Measurements from ENCODE around the gene HK1. TPM values are rescaled to one million over a fixed set of nuclear protein-coding genes. Genes with fewer than 3 reads are reported as not detected.

The HK1 gene
- total and polyA plus RNA-seq, 2 of the 13 experiments (the other 11 are each of a cell fraction or from before 2014, with no cell fraction given): 0.29 to 1.5 TPM

DNA sequence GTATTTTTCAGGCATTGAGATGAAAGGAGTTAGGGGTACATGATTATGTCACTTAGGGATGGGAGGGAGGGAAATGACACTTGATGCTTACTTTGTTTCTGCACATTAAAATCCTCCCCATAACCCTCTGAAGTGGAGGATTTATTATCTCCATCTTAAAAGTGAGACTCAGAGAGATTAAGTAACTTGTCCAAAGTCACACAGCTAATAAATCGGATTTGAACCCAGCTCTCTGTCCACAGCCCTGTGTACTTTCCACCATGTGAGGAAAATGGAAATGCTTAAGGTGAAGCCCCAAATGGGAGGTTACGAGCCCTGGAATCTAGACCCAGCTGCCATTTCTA is 58.6 kb downstream of the HK1 start (continued):
- no peak for TF ChIP-seq ZNF589 (CRISPR knock-in tag; conservative IDR thresholded peaks at IDR 0.05)
- no peak for TF ChIP-seq FOXO1 (CRISPR knock-in tag; IDR thresholded peaks at IDR 0.05)
- no peak for TF ChIP-seq ZNF362 (CRISPR knock-in tag; IDR thresholded peaks at IDR 0.05; ENCODE audit: borderline replicate concordance)

DNA sequence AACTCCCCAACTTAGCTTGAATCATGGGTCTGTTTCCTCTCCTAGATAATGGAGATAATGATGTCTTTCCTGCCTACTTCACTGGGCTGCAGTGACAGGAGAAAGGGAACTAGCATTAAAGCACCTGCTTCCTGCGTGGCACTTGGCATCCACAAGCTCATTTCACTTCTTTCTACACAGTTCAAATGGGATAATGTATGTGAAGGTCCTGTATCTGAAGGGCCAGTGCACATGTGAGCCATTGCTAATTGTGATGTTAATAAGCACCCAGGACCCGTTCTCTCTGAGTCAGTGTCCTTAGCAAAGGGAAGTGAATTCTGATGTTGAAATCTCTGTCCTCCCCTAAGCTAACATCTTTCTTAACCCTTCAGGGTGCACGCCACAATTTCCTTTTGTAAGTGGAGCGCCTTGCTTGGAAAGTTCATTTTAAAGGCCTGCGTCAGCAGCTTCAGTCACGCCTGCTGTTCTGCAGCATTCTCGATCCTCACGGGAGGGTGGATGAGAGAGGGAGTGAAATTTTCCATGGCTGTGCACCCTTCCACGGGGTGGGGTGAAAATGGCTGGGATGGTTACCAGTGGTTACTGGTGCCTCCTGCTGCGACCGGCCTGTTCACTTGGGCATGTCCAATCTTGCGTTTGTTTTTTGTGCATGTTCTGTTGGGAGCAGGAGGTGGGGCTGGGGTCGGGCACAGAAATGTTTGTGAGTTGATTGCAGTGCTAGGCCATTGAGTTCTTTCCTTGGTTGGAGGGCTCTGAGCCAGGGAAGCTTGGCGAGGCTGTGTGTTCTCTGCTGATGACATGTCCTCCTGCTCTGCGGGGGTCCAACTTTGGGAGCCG is 59.2 kb downstream of the HK1 start:
- no TSS peak for BruUV-seq (replicated peaks)
- Histone ChIP-seq H3K4me3 (replicated peaks in 1 of 3; ENCODE audit: insufficient read depth in 1 of 3, low read depth in 2 of 3, low read length in 3 of 3) (no peak overlapping the region), H3K4me1 (ENCODE audit: insufficient read depth, low read length) (0 out of 2 replicates have a peak, but pooled peaks cover 6% of the 10 kb centered on the region), H4K20me1 (ENCODE audit: insufficient read depth, low read length) (no peaks in the 10 kb centered on the region), H3K27me3 (ENCODE audit: control insufficient read depth in 1 of 2, insufficient read depth in 2 of 2, low read length in 2 of 2) (peaks cover 1 to 27% of the 10 kb centered on the region in 2 experiments; a peak in 4 of 5 replicates), H2AFZ (ENCODE audit: low read length) (no peak overlapping the region), H3K27ac (ENCODE audit: extremely low read length, insufficient read depth, low read length) (no peak overlapping the region), H3K36me3 (replicated peaks in 1 of 2; ENCODE audit: control insufficient read depth in 1 of 2, insufficient read depth in 2 of 2, low read length in 2 of 2) (no peaks in the 10 kb centered on the region), H3K9me3 (ENCODE audit: low read length) (no peaks in the 10 kb centered on the region), H3K4me2 (ENCODE audit: low read depth, low read length) (no peak overlapping the region), H3K9ac (ENCODE audit: insufficient read depth, low read depth, low read length) (no peak overlapping the region), H3K79me2 (ENCODE audit: insufficient read depth, low read length) (no peaks in the 10 kb centered on the region)
- intact Hi-C loops (cut with micrococcal nuclease; ENCODE audit: unreplicated experiment) (no loop called here), in situ Hi-C loops (cut with HindIII; ENCODE audit: extremely low pct_ligation_motif_present, low pct_unique_long_range_greater_than_20kb) (no loop called here)
- ATAC-seq (no peak), DNase-seq (ENCODE audit: low spot score) (no peak), FAIRE-seq (no peak)
- TF ChIP-seq RXRA (CRISPR knock-in tag; IDR thresholded peaks at IDR 0.05) (no peak), ZNF652 (CRISPR knock-in tag; IDR thresholded peaks at IDR 0.05; ENCODE audit: borderline replicate concordance, low read depth) (peak; percentile 65)
- POLR2A ChIA-PET: no interaction called here
- CTCF ChIA-PET (ENCODE audit: low intra/inter-chr PET ratio, low total read pairs): no interaction called here
- 12% methylated on average over 13 of the region's 16 CpGs for WGBS (ENCODE audit: low lambda C conversion rate)

DNA sequence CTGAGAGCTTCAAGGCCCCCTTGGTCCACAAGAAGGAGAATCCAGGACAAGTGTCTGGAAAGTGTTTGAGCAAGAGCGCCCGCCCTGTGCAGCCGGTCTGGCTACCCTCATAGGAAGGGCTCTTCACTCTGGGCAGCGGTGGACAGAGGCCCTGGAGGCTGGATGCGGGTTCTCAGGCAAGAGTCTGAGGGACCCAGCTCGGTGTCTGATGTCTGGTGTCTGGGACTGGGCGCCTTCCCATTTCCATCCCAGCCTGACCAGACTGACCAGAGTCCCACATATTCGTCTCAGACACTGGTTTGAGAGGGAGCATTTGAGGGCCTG is 59.8 kb downstream of the HK1 start:
- no TSS peak for BruUV-seq (replicated peaks)
- H3K4me2 ChIP-seq (ENCODE audit: low read depth, low read length): no peak overlapping the region
- ChIA-PET CTCF (ENCODE audit: low intra/inter-chr PET ratio, low total read pairs) (no interaction called here), POLR2A (no interaction called here)
- H3K4me1 ChIP-seq (ENCODE audit: insufficient read depth, low read length): 0 out of 2 replicates have a peak, but pooled peaks cover 6% of the 10 kb centered on the region
- H3K4me3 ChIP-seq (replicated peaks in 1 of 3; ENCODE audit: insufficient read depth in 1 of 3, low read depth in 2 of 3, low read length in 3 of 3): no peak overlapping the region
- FAIRE-seq (no peak), ATAC-seq (no peak), DNase-seq (ENCODE audit: low spot score) (no peak)
- no peak overlapping the region for H3K9ac ChIP-seq (ENCODE audit: insufficient read depth, low read depth, low read length)
- in situ Hi-C loops (cut with HindIII; ENCODE audit: extremely low pct_ligation_motif_present, low pct_unique_long_range_greater_than_20kb) (no loop called here), intact Hi-C loops (cut with micrococcal nuclease; ENCODE audit: unreplicated experiment) (no loop called here)
- no peak overlapping the region for H3K27ac ChIP-seq (ENCODE audit: extremely low read length, insufficient read depth, low read length)
- no peaks in the 10 kb centered on the region for H4K20me1 ChIP-seq (ENCODE audit: insufficient read depth, low read length)
- H3K27me3 ChIP-seq (ENCODE audit: control insufficient read depth in 1 of 2, insufficient read depth in 2 of 2, low read length in 2 of 2): peaks cover 1 to 25% of the 10 kb centered on the region in 2 experiments; a peak in 2 of 5 replicates
- 32% methylated on average over 8 of the region's 8 CpGs for WGBS (ENCODE audit: low lambda C conversion rate)
- no peaks in the 10 kb centered on the region for H3K9me3 ChIP-seq (ENCODE audit: low read length)
- no peak overlapping the region for H2AFZ ChIP-seq (ENCODE audit: low read length)
- no peaks in the 10 kb centered on the region for H3K79me2 ChIP-seq (ENCODE audit: insufficient read depth, low read length)
- no peaks in the 10 kb centered on the region for H3K36me3 ChIP-seq (replicated peaks in 1 of 2; ENCODE audit: control insufficient read depth in 1 of 2, insufficient read depth in 2 of 2, low read length in 2 of 2)
- TF ChIP-seq BHLHE40 (IDR thresholded peaks at IDR 0.05; ENCODE audit: low read length) (no peak), AHR (CRISPR knock-in tag; IDR thresholded peaks at IDR 0.05) (no peak), CCAR2 (optimal IDR thresholded peaks at IDR 0.05; ENCODE audit: low read depth, low read length) (no peak), BATF2 (CRISPR knock-in tag; IDR thresholded peaks at IDR 0.05) (no peak), ZNF563 (CRISPR knock-in tag; IDR thresholded peaks at IDR 0.05) (no peak), SYNCRIP (IDR thresholded peaks at IDR 0.05; ENCODE audit: insufficient read depth, low read depth, low read length) (no peak), HNRNPLL (IDR thresholded peaks at IDR 0.05; ENCODE audit: low read depth, low read length, poor library complexity, severe bottlenecking) (no peak), BRF2 (CRISPR knock-in tag; IDR thresholded peaks at IDR 0.05) (no peak)

Data from HepG2 (cell line).